ENCODE measurements around the gene POU6F1.

DNA sequence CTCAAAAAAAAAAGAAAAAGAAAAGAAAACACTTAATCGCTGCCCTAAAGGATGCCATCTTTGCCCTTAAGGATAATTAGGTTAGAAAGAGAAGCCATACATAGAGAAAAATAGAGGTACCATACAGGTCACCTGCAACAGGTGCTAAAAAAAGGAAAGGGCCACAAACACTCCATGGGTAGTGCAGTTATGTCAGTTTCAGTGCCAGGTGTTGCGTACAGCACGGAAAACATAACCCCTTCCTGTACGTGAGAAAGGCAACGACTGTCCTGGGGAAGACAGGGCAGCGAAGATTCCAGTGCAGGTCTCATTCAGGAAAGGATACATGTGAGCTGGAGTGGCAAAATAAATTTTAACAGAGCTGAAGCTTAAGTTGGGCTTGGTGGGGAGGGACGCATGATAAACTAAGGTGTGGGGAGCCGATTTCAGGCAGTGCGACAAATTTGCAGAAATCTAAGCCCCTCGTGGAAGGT lies 20.2 kb upstream of the POU6F1 start:
- TF ChIP-seq PATZ1 (CRISPR knock-in tag; IDR thresholded peaks at IDR 0.05; ENCODE audit: borderline replicate concordance) (no peak), ESRRG (CRISPR knock-in tag; IDR thresholded peaks at IDR 0.05) (no peak), TOX (CRISPR knock-in tag; IDR thresholded peaks at IDR 0.05; ENCODE audit: borderline replicate concordance) (no peak), ZNF8 (CRISPR knock-in tag; IDR thresholded peaks at IDR 0.05) (no peak), ZFP3 (CRISPR knock-in tag; IDR thresholded peaks at IDR 0.05) (no peak), RARB (CRISPR knock-in tag; IDR thresholded peaks at IDR 0.05) (no peak), PPARA (CRISPR knock-in tag; IDR thresholded peaks at IDR 0.05; ENCODE audit: borderline replicate concordance) (no peak), ISL1 (CRISPR knock-in tag; IDR thresholded peaks at IDR 0.05) (no peak), TSHZ2 (CRISPR knock-in tag; IDR thresholded peaks at IDR 0.05) (no peak), BACH2 (CRISPR knock-in tag; IDR thresholded peaks at IDR 0.05; ENCODE audit: borderline replicate concordance) (no peak), TCF4 (CRISPR knock-in tag; IDR thresholded peaks at IDR 0.05; ENCODE audit: borderline replicate concordance) (no peak), ZC3H10 (CRISPR knock-in tag; IDR thresholded peaks at IDR 0.05) (no peak)
- TF ChIP-seq, protein P1, sequence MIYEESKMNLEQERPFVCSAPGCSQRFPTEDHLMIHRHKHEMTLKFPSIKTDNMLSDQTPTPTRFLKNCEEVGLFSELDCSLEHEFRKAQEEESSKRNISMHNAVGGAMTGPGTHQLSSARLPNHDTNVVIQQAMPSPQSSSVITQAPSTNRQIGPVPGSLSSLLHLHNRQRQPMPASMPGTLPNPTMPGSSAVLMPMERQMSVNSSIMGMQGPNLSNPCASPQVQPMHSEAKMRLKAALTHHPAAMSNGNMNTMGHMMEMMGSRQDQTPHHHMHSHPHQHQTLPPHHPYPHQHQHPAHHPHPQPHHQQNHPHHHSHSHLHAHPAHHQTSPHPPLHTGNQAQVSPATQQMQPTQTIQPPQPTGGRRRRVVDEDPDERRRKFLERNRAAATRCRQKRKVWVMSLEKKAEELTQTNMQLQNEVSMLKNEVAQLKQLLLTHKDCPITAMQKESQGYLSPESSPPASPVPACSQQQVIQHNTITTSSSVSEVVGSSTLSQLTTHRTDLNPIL (CRISPR knock-in tag; IDR thresholded peaks at IDR 0.05; ENCODE audit: low read depth) = no peak
